ENCODE data around the gene FXN. TPM values are rescaled to one million over a fixed set of nuclear protein-coding genes. Genes with fewer than 3 reads are reported as not detected.

FXN gene
- polyA plus RNA-seq, 1 of the 3 experiments (the other 2 are of a cell fraction) = 15.7 TPM

- Histone ChIP-seq H3K36me3 (replicated peaks in 1 of 2; ENCODE audit: control insufficient read depth in 1 of 2, insufficient read depth in 2 of 2, low read length in 1 of 2) (no peaks in the 10 kb centered on the region), H2AFZ (ENCODE audit: low read depth) (no peak overlapping the region), H3K79me2 (ENCODE audit: insufficient read depth) (no peaks in the 10 kb centered on the region), H3K4me3 (ENCODE audit: low read depth in 2 of 2, low read length in 1 of 2) (no peak overlapping the region), H4K20me1 (ENCODE audit: insufficient read depth) (no peaks in the 10 kb centered on the region), H3K27ac (ENCODE audit: low read depth in 2 of 2, low read length in 1 of 2) (no peak overlapping the region), H3K4me1 (ENCODE audit: control insufficient read depth in 1 of 2, insufficient read depth in 2 of 2, low read depth in 1 of 2, low read length in 1 of 2) (no peaks in the 10 kb centered on the region), H3K9ac (no peak overlapping the region), H3K27me3 (ENCODE audit: insufficient read depth) (peaks cover 46% of the 10 kb centered on the region; the same call in 1 of the 2 replicates), H3F3A (replicated peaks; ENCODE audit: insufficient read depth) (no peaks in the 10 kb centered on the region), H3K4me2 (no peak overlapping the region), H3K9me3 (no peaks in the 10 kb centered on the region), H3K9me2 (no peaks in the 10 kb centered on the region)
- TF ChIP-seq EZH2phosphoT487 (IDR thresholded peaks at IDR 0.05; ENCODE audit: borderline replicate concordance, low read depth) (no peak), TAF1 (IDR thresholded peaks at IDR 0.05; ENCODE audit: borderline replicate concordance, low read depth, low read length) (no peak), SMC3 (IDR thresholded peaks at IDR 0.05; ENCODE audit: low read depth, low read length) (no peak), USF1 (IDR thresholded peaks at IDR 0.05; ENCODE audit: borderline replicate concordance, low read depth) (no peak), MEF2A (IDR thresholded peaks at IDR 0.05; ENCODE audit: borderline replicate concordance, low read depth) (no peak), MXI1 (IDR thresholded peaks at IDR 0.05; ENCODE audit: low read depth, low read length) (no peak), PBX3 (IDR thresholded peaks at IDR 0.05) (no peak), IRF3 (IDR thresholded peaks at IDR 0.05; ENCODE audit: low read depth, low read length) (no peak), REST (IDR thresholded peaks at IDR 0.05; ENCODE audit: low read depth, low read length) (no peak), CTCF (IDR thresholded peaks at IDR 0.05) (no peak), RAD21 (IDR thresholded peaks at IDR 0.05; ENCODE audit: low read length) (no peak), TEAD4 (IDR thresholded peaks at IDR 0.05; ENCODE audit: borderline replicate concordance, insufficient read depth) (no peak), NFIC (IDR thresholded peaks at IDR 0.05; ENCODE audit: borderline replicate concordance) (no peak), RCOR1 (IDR thresholded peaks at IDR 0.05; ENCODE audit: low read length) (no peak), USF2 (IDR thresholded peaks at IDR 0.05; ENCODE audit: borderline replicate concordance, low read depth, low read length) (no peak), EP300 (IDR thresholded peaks at IDR 0.05; ENCODE audit: borderline replicate concordance in 1 of 2, low read depth in 1 of 2, low read length in 1 of 2) (no peak)
- DNase-seq = no peak
- ChIA-PET POLR2A (no interaction called here), CTCF (interaction anchor here (1.2 to 1.3 kb wide), 3 partner anchors 13 to 414 kb away, joined by 3 to 4 read pairs (median 3); no protein-coding TSS in a partner anchor)
- 15% methylated on average over 3 of the region's 3 CpGs for WGBS (ENCODE audit: low lambda C conversion rate)
These were observed 37.9 kb upstream of the FXN start for GRCh38 chr9:68997666-68998065.
